SK-N-SH (cell line): Measurements from ENCODE around the gene ADORA2A. TPM values are rescaled to one million over a fixed set of nuclear protein-coding genes. Genes with fewer than 3 reads are reported as not detected.

ENCODE experiments used
- CTCF ChIA-PET: fragments of 300-600, 350-600 bp; formaldehyde crosslinking; extraction: SDS; loops from one replicate; lab custom pipeline; 2021; lab: Yijun Ruan, JAX
- POLR2A ChIA-PET: fragments of 350-600 bp; sonication (Branson Sonifier 250); formaldehyde crosslinking; extraction: SDS; loops from one replicate; lab custom pipeline; 2020; ENCODE audit warnings: antibody characterized with exemption, inconsistent platforms; lab: Yijun Ruan, JAX
- DNase-seq: peaks from one replicate; pipeline ENCODE4 v3.0.0; 2012
- H2AFZ ChIP-seq: fragments of 200-600 bp; sonication (generic); 2 replicates; pipeline ENCODE4 v1.8.1; 2016; ENCODE audit warnings: antibody characterized with exemption, mild to moderate bottlenecking, low read depth
- H3F3A ChIP-seq: fragments of 200-600 bp; sonication (generic); replicated peaks from 2 replicates; pipeline ENCODE3; 2016; ENCODE audit warnings: antibody characterized with exemption, mild to moderate bottlenecking; ENCODE audit not compliant: insufficient read depth
- H3K27ac ChIP-seq, 2 experiments: fragments of 200-500 bp in 1 of 2; fragments of 200-600 bp in 1 of 2; sonication (Bioruptor generic) in 1 of 2; sonication (generic), shearing (Covaris generic) in 1 of 2; 2 replicates each; pipeline versions ENCODE4 v1.5.1 to v1.6.1; 2014 to 2016; ENCODE audit warnings: low read depth in 2 of 2, inconsistent platforms in 1 of 2, low read length in 1 of 2, mild to moderate bottlenecking in 1 of 2, mixed read lengths in 1 of 2
- H3K27me3 ChIP-seq: fragments of 200-600 bp; sonication (generic), shearing (Covaris generic); 2 replicates; pipeline ENCODE4 v1.6.1; 2016; ENCODE audit warnings: mixed run types; ENCODE audit not compliant: insufficient read depth
- H3K36me3 ChIP-seq, 2 experiments: fragments of 200-500 bp in 1 of 2; fragments of 200-600 bp in 1 of 2; sonication (Bioruptor generic) in 1 of 2; sonication (generic) in 1 of 2; replicated peaks in 1 of 2; 2 replicates each; pipeline versions ENCODE3 to v1.5.1; 2014 to 2016; ENCODE audit warnings: low read length in 1 of 2, mild to moderate bottlenecking in 1 of 2; ENCODE audit not compliant: insufficient read depth in 2 of 2, control insufficient read depth in 1 of 2
- H3K4me1 ChIP-seq, 2 experiments: fragments of 200-500 bp in 1 of 2; fragments of 200-600 bp in 1 of 2; sonication (Bioruptor generic) in 1 of 2; sonication (generic), shearing (Covaris generic) in 1 of 2; 2 replicates each; pipeline versions ENCODE4 v1.5.1 to v1.6.1; 2014 to 2016; ENCODE audit warnings: low read depth in 1 of 2, low read length in 1 of 2, mixed run types in 1 of 2; ENCODE audit not compliant: insufficient read depth in 2 of 2, control insufficient read depth in 1 of 2
- H3K4me2 ChIP-seq: fragments of 200-600 bp; sonication (generic), shearing (Covaris generic); 2 replicates; pipeline ENCODE4 v1.6.1; 2017; ENCODE audit warnings: mixed run types
- H3K4me3 ChIP-seq, 2 experiments: fragments of 200-500 bp in 1 of 2; fragments of 200-600 bp in 1 of 2; sonication (Bioruptor generic) in 1 of 2; sonication (generic), shearing (Covaris generic) in 1 of 2; 2 replicates each; pipeline versions ENCODE4 v1.5.1 to v1.8.1; 2014 to 2016; ENCODE audit warnings: low read depth in 2 of 2, inconsistent platforms in 1 of 2, low read length in 1 of 2, mild to moderate bottlenecking in 1 of 2, mixed read lengths in 1 of 2, moderate library complexity in 1 of 2
- H3K79me2 ChIP-seq: fragments of 200-600 bp; sonication (generic); 2 replicates; pipeline ENCODE4 v1.8.1; 2017; ENCODE audit warnings: mild to moderate bottlenecking; ENCODE audit not compliant: insufficient read depth
- H3K9ac ChIP-seq: fragments of 200-600 bp; sonication (generic); 2 replicates; pipeline ENCODE4 v1.6.1; 2017; ENCODE audit warnings: mixed run types
- H3K9me2 ChIP-seq: fragments of 200-600 bp; sonication (generic); 2 replicates; pipeline ENCODE4 v1.6.1; 2017; ENCODE audit warnings: mixed run types
- H3K9me3 ChIP-seq: fragments of 200-600 bp; sonication (generic); 2 replicates; pipeline ENCODE4 v1.6.1; 2017; ENCODE audit warnings: mixed run types, mild to moderate bottlenecking, moderate library complexity
- H4K20me1 ChIP-seq: fragments of 200-600 bp; sonication (generic); 2 replicates; pipeline ENCODE4 v1.6.1; 2017; ENCODE audit warnings: mild to moderate bottlenecking, mixed run types; ENCODE audit not compliant: insufficient read depth
- CHD2 ChIP-seq: fragments of 150-350 bp; IDR thresholded peaks from 2 replicates; pipeline ENCODE4 v1.6.1; 2018; ENCODE audit warnings: low read length; ENCODE audit not compliant: partially characterized antibody
- EP300 ChIP-seq, 2 experiments: IDR thresholded peaks; 2 replicates each; pipeline versions ENCODE4 v1.4.0 to v1.6.1; 2012; ENCODE audit warnings: borderline replicate concordance in 1 of 2, low read depth in 1 of 2, low read length in 1 of 2
- GABPA ChIP-seq: IDR thresholded peaks from 2 replicates; pipeline ENCODE4 v1.4.0; 2012; ENCODE audit warnings: low read depth, mild to moderate bottlenecking
- MEF2A ChIP-seq: IDR thresholded peaks from 2 replicates; pipeline ENCODE4 v1.4.0; 2012; ENCODE audit warnings: low read depth, borderline replicate concordance
- NFIC ChIP-seq: IDR thresholded peaks from 2 replicates; pipeline ENCODE4 v1.4.0; 2012; ENCODE audit warnings: borderline replicate concordance
- NRF1 ChIP-seq: IDR thresholded peaks from 2 replicates; pipeline ENCODE4 v1.6.1; 2012; ENCODE audit warnings: low read depth, mild to moderate bottlenecking, low read length
- RCOR1 ChIP-seq: fragments of 150-350 bp; IDR thresholded peaks from 2 replicates; pipeline ENCODE4 v1.6.1; 2017; ENCODE audit warnings: antibody characterized with exemption, low read length
- RFX5 ChIP-seq: IDR thresholded peaks from 2 replicates; pipeline ENCODE4 v1.6.1; 2012; ENCODE audit warnings: mild to moderate bottlenecking, improper control_type of control experiment, low read length
- TCF12 ChIP-seq: IDR thresholded peaks from 2 replicates; pipeline ENCODE4 v1.4.0; 2012
- TEAD4 ChIP-seq: IDR thresholded peaks from 2 replicates; pipeline ENCODE4 v1.4.0; 2012; ENCODE audit warnings: mild to moderate bottlenecking, borderline replicate concordance; ENCODE audit not compliant: insufficient read depth
- YY1 ChIP-seq: IDR thresholded peaks from 2 replicates; pipeline ENCODE4 v1.4.0; 2012; ENCODE audit warnings: low read depth, mild to moderate bottlenecking
- WGBS: methylation state at CpG from one replicate; pipeline ENCODE4 v1.1.6; 2017; ENCODE audit warnings: low lambda C conversion rate; 5-methylcytosine and 5-hydroxymethylcytosine counted together
- polyA plus RNA-seq, 3 experiments: library from polyadenylated mRNA; depleted of rRNA; stranded (reverse); fragments of >200 nt; gene quantifications; 2 replicates each; pipeline ENCODE4 v1.2.3, GENCODE V29; 2012
- TF ChIP-seq, protein P1 (sequence below): IDR thresholded peaks from 2 replicates; pipeline ENCODE4 v1.6.1; 2012; ENCODE audit warnings: mild to moderate bottlenecking, low read depth, low read length, moderate library complexity
- TF ChIP-seq, protein P2 (sequence below): IDR thresholded peaks from 2 replicates; pipeline ENCODE4; 2012

ADORA2A gene
- polyA plus RNA-seq, 1 of the 3 experiments (the other 2 are of a cell fraction): 9.3 TPM

DNA sequence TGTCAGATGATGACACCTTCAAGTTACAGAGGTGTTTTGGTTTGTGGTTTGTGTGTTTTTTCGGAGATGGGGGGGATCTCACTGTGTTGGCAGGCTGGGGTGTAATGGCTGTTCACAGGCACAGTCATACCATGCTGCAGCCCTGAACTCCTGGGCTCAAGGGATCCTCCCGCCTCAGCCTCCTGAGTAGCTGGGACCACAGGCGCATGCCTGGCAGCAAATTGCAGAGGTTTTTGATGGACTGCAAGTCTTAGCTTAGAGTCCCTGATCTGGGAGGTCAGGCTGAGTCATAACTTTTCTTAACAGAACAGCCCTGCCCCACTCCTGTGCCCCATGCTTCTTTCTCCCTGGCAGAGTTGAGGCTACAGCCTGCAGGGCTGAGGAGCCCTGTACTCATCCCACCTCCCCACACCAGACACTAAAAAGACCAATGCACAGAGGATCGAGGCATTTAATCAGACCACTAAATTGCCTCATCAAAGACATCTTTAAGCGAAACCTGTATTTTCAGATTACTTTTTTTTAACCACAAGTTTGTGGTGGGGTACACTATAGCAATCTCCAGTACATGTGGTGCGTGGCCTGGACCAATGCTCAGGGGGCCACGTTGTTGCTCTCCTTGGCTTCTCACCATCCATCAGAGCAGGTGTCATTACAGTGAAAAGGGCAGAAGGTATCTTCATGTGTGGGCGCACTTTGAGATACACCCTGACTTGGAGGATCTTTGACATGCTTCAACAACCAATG is 17.1 kb upstream of the ADORA2A start:
- Histone ChIP-seq H3K4me2 (no peak overlapping the region), H3F3A (no peaks in the 10 kb centered on the region), H3K4me3 (no peak overlapping the region), H3K4me1 (peaks cover 6 to 50% of the 10 kb centered on the region in 2 experiments; a peak in 2 of 4 replicates), H2AFZ (no peak overlapping the region), H3K27ac (peak overlapping the region in 1 of 2 experiments; percentile 18; a peak in 1 of 4 replicates), H3K9me2 (no peaks in the 10 kb centered on the region), H3K9me3 (no peaks in the 10 kb centered on the region), H3K36me3 (peaks cover 25 to 41% of the 10 kb centered on the region in 2 experiments), H3K27me3 (no peaks in the 10 kb centered on the region), H4K20me1 (peaks cover 12% of the 10 kb centered on the region), H3K9ac (no peak overlapping the region), H3K79me2 (peaks cover 29% of the 10 kb centered on the region; the same call in 1 of the 2 replicates)
- WGBS: 100% methylated on average over 6 of the region's 8 CpGs
- TF ChIP-seq RCOR1 (no peak), TEAD4 (no peak), CHD2 (no peak), NFIC (no peak), TCF12 (no peak; the same call in 1 of the 2 replicates), GABPA (no peak), MEF2A (no peak), EP300 (IDR thresholded peaks at IDR 0.05; ENCODE audit: borderline replicate concordance in 1 of 2, low read depth in 1 of 2, low read length in 1 of 2) (no peak), RFX5 (no peak), NRF1 (no peak), YY1 (no peak)
- TF ChIP-seq, protein P1, sequence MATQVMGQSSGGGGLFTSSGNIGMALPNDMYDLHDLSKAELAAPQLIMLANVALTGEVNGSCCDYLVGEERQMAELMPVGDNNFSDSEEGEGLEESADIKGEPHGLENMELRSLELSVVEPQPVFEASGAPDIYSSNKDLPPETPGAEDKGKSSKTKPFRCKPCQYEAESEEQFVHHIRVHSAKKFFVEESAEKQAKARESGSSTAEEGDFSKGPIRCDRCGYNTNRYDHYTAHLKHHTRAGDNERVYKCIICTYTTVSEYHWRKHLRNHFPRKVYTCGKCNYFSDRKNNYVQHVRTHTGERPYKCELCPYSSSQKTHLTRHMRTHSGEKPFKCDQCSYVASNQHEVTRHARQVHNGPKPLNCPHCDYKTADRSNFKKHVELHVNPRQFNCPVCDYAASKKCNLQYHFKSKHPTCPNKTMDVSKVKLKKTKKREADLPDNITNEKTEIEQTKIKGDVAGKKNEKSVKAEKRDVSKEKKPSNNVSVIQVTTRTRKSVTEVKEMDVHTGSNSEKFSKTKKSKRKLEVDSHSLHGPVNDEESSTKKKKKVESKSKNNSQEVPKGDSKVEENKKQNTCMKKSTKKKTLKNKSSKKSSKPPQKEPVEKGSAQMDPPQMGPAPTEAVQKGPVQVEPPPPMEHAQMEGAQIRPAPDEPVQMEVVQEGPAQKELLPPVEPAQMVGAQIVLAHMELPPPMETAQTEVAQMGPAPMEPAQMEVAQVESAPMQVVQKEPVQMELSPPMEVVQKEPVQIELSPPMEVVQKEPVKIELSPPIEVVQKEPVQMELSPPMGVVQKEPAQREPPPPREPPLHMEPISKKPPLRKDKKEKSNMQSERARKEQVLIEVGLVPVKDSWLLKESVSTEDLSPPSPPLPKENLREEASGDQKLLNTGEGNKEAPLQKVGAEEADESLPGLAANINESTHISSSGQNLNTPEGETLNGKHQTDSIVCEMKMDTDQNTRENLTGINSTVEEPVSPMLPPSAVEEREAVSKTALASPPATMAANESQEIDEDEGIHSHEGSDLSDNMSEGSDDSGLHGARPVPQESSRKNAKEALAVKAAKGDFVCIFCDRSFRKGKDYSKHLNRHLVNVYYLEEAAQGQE: 0 out of 2 replicates have a peak, but pooled peaks have one; percentile 13
- TF ChIP-seq, protein P2, sequence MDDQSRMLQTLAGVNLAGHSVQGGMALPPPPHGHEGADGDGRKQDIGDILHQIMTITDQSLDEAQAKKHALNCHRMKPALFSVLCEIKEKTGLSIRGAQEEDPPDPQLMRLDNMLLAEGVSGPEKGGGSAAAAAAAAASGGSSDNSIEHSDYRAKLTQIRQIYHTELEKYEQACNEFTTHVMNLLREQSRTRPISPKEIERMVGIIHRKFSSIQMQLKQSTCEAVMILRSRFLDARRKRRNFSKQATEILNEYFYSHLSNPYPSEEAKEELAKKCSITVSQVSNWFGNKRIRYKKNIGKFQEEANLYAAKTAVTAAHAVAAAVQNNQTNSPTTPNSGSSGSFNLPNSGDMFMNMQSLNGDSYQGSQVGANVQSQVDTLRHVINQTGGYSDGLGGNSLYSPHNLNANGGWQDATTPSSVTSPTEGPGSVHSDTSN: peak; percentile 43
- DNase-seq: peak; percentile 6
- CTCF ChIA-PET: interaction anchor here (0.7 to 2.4 kb wide), 3 partner anchors 11 to 70 kb away, joined by 3 to 21 read pairs (median 6); no protein-coding TSS in a partner anchor
- POLR2A ChIA-PET: interaction anchor here (1.5 kb wide), 1 partner anchor 13 kb away, joined by 5 read pairs; no protein-coding TSS in a partner anchor
